ENCODE measurements around the gene CFI.

CFI gene

DNA sequence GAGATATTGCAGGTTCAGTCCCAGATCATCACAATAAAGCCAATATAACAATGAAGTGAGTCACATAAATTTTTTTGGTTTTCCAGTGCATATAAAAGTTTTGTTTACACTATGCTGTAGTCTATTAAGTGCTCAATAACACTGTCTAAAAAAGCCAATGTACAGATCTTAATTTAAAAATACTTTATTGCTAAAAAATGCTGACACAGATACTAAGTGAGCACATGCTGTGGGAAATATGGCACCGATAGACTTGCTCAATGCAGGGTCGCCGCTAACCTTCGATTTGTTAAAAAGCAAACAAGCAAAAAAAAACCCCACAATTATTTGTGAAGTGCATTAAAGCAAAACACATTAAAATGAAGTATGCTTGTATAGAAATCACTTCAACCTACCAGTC is 82.2 kb downstream of the CFI start:
- Histone ChIP-seq H3K36me3 (ENCODE audit: low read length) (no peaks in the 10 kb centered on the region), H3K27ac (ENCODE audit: low read depth, low read length) (no peak overlapping the region), H4K20me1 (ENCODE audit: low read depth, low read length) (no peaks in the 10 kb centered on the region), H3F3A (ENCODE audit: insufficient read depth) (no peaks in the 10 kb centered on the region; the same call in 1 of the 2 replicates), H3K9me3 (ENCODE audit: insufficient read depth, low read length) (no peaks in the 10 kb centered on the region), H3K9me2 (replicated peaks; ENCODE audit: insufficient read depth, low read length) (no peaks in the 10 kb centered on the region), H3K79me2 (ENCODE audit: insufficient read depth, low read length) (peaks cover 21% of the 10 kb centered on the region; the same call in 1 of the 2 replicates), H3K4me3 (ENCODE audit: insufficient read depth, low read length, poor library complexity, severe bottlenecking) (no peak overlapping the region), H3K4me2 (ENCODE audit: low read depth, low read length, poor library complexity, severe bottlenecking) (no peak overlapping the region), H3K27me3 (ENCODE audit: low read length) (no peaks in the 10 kb centered on the region), H3K9ac (ENCODE audit: low read length) (no peak overlapping the region), H2AFZ (ENCODE audit: low read depth, low read length, severe bottlenecking) (no peak overlapping the region)
- TF ChIP-seq, protein P1, sequence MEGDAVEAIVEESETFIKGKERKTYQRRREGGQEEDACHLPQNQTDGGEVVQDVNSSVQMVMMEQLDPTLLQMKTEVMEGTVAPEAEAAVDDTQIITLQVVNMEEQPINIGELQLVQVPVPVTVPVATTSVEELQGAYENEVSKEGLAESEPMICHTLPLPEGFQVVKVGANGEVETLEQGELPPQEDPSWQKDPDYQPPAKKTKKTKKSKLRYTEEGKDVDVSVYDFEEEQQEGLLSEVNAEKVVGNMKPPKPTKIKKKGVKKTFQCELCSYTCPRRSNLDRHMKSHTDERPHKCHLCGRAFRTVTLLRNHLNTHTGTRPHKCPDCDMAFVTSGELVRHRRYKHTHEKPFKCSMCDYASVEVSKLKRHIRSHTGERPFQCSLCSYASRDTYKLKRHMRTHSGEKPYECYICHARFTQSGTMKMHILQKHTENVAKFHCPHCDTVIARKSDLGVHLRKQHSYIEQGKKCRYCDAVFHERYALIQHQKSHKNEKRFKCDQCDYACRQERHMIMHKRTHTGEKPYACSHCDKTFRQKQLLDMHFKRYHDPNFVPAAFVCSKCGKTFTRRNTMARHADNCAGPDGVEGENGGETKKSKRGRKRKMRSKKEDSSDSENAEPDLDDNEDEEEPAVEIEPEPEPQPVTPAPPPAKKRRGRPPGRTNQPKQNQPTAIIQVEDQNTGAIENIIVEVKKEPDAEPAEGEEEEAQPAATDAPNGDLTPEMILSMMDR (IDR thresholded peaks at IDR 0.05; ENCODE audit: insufficient read depth, low read length, poor library complexity, severe bottlenecking) = no peak
- no peak for TF ChIP-seq EZH2phosphoT487 (conservative IDR thresholded peaks at IDR 0.05; ENCODE audit: low read length)

DNA sequence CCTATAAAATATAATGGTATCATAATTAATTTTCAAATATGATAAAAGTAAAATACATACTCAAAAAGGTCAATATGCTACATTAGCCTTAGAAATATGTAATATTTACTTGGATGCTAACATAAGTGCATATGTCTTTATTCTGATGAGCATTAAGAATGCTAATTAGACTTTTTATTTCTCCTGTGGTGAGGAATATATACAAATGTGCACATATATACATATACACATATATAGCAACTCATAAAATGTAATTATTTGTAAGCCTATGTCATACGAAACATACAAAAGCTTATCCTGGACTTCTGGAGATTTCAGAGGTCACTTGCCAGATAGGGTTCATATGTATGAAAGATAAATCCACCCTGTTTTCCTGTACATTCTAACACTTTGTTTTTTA is 83.0 kb downstream of the CFI start:
- no peaks in the 10 kb centered on the region for H4K20me1 ChIP-seq (ENCODE audit: low read depth, low read length)
- H3K9me2 ChIP-seq (replicated peaks; ENCODE audit: insufficient read depth, low read length) = no peaks in the 10 kb centered on the region
- H3K4me2 ChIP-seq (ENCODE audit: low read depth, low read length, poor library complexity, severe bottlenecking) = no peak overlapping the region
- H3K36me3 ChIP-seq (ENCODE audit: low read length) = no peaks in the 10 kb centered on the region
- H3K27me3 ChIP-seq (ENCODE audit: low read length) = no peaks in the 10 kb centered on the region
- H2AFZ ChIP-seq (ENCODE audit: low read depth, low read length, severe bottlenecking) = no peak overlapping the region
- no peaks in the 10 kb centered on the region; the same call in 1 of the 2 replicates for H3F3A ChIP-seq (ENCODE audit: insufficient read depth)
- H3K79me2 ChIP-seq (ENCODE audit: insufficient read depth, low read length) = peaks cover 19% of the 10 kb centered on the region; the same call in 1 of the 2 replicates
- H3K9me3 ChIP-seq (ENCODE audit: insufficient read depth, low read length) = no peaks in the 10 kb centered on the region
- H3K27ac ChIP-seq (ENCODE audit: low read depth, low read length) = no peak overlapping the region
- H3K9ac ChIP-seq (ENCODE audit: low read length) = no peak overlapping the region
- no peak overlapping the region for H3K4me3 ChIP-seq (ENCODE audit: insufficient read depth, low read length, poor library complexity, severe bottlenecking)
- TF ChIP-seq, protein P1 (IDR thresholded peaks at IDR 0.05; ENCODE audit: insufficient read depth, low read length, poor library complexity, severe bottlenecking) = no peak
- TF ChIP-seq EZH2phosphoT487 (conservative IDR thresholded peaks at IDR 0.05; ENCODE audit: low read length) = no peak

DNA sequence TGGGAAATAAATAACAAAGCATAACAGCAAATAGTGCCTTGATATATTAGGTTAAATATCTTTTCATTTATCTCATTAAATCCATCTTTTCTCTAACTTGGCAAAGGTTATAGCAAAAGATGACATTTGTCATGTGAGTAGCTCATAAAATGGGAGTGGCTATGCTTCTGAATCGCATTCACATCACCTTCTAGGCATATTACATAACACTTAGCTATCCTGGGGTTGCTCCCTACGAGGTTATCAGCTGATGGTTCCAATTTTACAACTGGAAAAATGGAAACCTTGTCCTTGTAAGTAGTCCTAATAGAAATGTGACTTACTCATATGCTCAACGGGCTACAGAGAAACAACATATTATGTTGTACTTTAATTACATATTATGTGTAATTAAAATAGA is 88.3 kb downstream of the CFI start:
- H3K9me2 ChIP-seq (replicated peaks; ENCODE audit: insufficient read depth, low read length) = no peaks in the 10 kb centered on the region
- H3K27ac ChIP-seq (ENCODE audit: low read depth, low read length) = no peak overlapping the region
- no peak overlapping the region for H3K4me2 ChIP-seq (ENCODE audit: low read depth, low read length, poor library complexity, severe bottlenecking)
- TF ChIP-seq, protein P1 (IDR thresholded peaks at IDR 0.05; ENCODE audit: insufficient read depth, low read length, poor library complexity, severe bottlenecking) = no peak
- no peak for TF ChIP-seq EZH2phosphoT487 (conservative IDR thresholded peaks at IDR 0.05; ENCODE audit: low read length)
- H3K79me2 ChIP-seq (ENCODE audit: insufficient read depth, low read length) = no peaks in the 10 kb centered on the region
- H3K9me3 ChIP-seq (ENCODE audit: insufficient read depth, low read length) = no peaks in the 10 kb centered on the region
- no peak overlapping the region for H2AFZ ChIP-seq (ENCODE audit: low read depth, low read length, severe bottlenecking)
- H3K36me3 ChIP-seq (ENCODE audit: low read length) = no peaks in the 10 kb centered on the region
- H4K20me1 ChIP-seq (ENCODE audit: low read depth, low read length) = no peaks in the 10 kb centered on the region
- no peak overlapping the region for H3K4me3 ChIP-seq (ENCODE audit: insufficient read depth, low read length, poor library complexity, severe bottlenecking)
- no peak overlapping the region for H3K9ac ChIP-seq (ENCODE audit: low read length)
- no peaks in the 10 kb centered on the region for H3K27me3 ChIP-seq (ENCODE audit: low read length)
- no peaks in the 10 kb centered on the region for H3F3A ChIP-seq (ENCODE audit: insufficient read depth)
